ENCODE measurements around the gene MAP2K5.

Gene MAP2K5

DNA sequence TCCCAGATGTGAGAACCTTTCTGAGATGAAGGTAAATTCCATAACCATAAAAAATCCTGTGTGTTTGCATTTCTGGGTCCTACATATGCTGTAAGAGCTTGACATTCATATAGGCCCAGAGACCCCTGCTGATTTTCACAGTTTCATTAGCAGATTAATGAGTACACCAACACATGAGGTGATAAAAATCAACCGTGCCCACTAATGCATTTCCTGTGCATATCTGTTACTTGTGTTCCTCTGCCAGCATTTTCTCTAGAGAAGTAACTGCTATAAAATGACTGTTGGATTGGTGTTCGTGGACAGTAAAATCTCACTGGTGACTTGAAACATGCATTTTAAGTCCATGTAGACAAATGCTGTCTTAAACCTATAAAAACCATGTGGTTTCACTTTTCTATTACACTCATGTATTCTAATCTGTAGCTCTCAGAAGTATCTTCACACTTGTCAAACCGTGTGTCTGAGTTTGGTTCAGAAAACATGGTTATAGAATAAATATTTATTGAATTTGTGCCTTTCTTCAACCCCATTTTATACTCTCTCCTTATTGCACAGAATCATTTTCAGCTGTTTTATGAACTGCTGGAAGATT lies 14.6 kb downstream of the MAP2K5 start:
- in situ Hi-C loops (cut with MboI; ENCODE audit: low pct_unique_long_range_greater_than_20kb, low sequenced_read_pairs, unreplicated experiment): no loop called here
- no peak for DNase-seq (ENCODE audit: low spot score)

DNA sequence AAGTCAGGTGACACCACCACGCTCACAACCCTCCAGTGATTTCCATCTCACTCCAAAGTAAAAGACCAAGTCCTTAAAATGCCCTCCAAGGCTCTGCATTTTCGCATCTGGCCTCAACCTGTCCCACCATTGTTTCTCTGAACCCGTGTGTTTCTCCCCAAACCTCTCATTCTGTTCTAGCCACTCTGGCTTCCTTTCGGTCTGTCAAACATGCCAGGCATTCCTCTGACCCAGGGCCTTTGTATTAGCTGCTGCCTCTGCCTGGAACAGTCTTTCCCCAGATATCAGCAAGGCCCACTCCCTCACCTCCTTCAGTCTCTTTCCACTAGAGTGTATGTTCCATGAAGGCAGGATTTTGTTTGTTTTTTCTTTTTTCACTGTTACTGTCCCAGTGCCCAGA lies 16.0 kb downstream of the MAP2K5 start:
- in situ Hi-C loops (cut with MboI; ENCODE audit: low pct_unique_long_range_greater_than_20kb, low sequenced_read_pairs, unreplicated experiment): no loop called here
- TF ChIP-seq, protein P1, sequence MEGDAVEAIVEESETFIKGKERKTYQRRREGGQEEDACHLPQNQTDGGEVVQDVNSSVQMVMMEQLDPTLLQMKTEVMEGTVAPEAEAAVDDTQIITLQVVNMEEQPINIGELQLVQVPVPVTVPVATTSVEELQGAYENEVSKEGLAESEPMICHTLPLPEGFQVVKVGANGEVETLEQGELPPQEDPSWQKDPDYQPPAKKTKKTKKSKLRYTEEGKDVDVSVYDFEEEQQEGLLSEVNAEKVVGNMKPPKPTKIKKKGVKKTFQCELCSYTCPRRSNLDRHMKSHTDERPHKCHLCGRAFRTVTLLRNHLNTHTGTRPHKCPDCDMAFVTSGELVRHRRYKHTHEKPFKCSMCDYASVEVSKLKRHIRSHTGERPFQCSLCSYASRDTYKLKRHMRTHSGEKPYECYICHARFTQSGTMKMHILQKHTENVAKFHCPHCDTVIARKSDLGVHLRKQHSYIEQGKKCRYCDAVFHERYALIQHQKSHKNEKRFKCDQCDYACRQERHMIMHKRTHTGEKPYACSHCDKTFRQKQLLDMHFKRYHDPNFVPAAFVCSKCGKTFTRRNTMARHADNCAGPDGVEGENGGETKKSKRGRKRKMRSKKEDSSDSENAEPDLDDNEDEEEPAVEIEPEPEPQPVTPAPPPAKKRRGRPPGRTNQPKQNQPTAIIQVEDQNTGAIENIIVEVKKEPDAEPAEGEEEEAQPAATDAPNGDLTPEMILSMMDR (IDR thresholded peaks at IDR 0.05; ENCODE audit: extremely low read depth, insufficient read depth, missing control alignments): no peak
- no peak for DNase-seq (ENCODE audit: low spot score)

More for the DNA sequence above, 14.6 kb downstream of the MAP2K5 start:
- TF ChIP-seq, protein P1 (IDR thresholded peaks at IDR 0.05; ENCODE audit: extremely low read depth, insufficient read depth, missing control alignments): no peak

DNA sequence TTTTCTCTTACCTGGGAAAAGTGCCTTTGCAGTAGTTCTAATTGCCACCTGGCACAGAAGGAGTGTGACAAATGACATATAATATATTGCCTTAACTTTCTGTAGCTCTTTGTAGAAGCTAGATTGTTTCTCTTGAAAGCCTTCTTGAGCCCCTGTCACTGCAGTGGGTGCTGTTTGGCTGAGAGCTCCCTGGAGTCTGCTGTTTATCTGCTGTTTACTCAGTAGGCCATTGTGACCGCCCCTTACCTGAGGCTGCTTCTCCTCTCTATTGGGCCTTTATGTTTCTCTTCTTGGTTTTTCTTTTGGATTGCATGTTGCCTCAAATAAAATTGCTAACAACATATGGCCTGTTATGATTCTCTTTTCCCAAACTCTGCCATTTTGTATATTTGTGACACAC lies 16.7 kb downstream of the MAP2K5 start:
- in situ Hi-C loops (cut with MboI; ENCODE audit: low pct_unique_long_range_greater_than_20kb, low sequenced_read_pairs, unreplicated experiment): no loop called here
- no peak for DNase-seq (ENCODE audit: low spot score)
- TF ChIP-seq, protein P1 (IDR thresholded peaks at IDR 0.05; ENCODE audit: extremely low read depth, insufficient read depth, missing control alignments): no peak

DNA sequence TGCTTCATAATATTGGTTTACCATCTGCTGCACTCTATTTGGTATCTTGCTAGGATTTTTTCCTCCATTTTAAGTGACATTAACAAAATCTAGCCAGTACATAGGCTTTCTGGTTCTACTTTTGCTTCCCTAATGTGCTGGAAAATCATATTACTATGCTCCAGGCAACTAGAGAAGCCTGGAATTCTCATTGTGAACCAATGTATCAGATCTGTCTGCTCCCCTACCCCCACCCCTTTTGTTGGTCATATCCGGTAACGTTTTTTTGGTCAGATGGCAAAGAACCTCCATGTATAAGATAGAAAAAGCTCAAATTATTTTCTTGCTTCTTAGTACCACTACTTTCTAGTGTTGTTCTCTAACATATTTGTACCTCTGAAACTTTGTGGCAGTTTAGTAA lies 17.1 kb downstream of the MAP2K5 start:
- DNase-seq (ENCODE audit: low spot score): no peak
- in situ Hi-C loops (cut with MboI; ENCODE audit: low pct_unique_long_range_greater_than_20kb, low sequenced_read_pairs, unreplicated experiment): no loop called here
- TF ChIP-seq, protein P1 (IDR thresholded peaks at IDR 0.05; ENCODE audit: extremely low read depth, insufficient read depth, missing control alignments): no peak

DNA sequence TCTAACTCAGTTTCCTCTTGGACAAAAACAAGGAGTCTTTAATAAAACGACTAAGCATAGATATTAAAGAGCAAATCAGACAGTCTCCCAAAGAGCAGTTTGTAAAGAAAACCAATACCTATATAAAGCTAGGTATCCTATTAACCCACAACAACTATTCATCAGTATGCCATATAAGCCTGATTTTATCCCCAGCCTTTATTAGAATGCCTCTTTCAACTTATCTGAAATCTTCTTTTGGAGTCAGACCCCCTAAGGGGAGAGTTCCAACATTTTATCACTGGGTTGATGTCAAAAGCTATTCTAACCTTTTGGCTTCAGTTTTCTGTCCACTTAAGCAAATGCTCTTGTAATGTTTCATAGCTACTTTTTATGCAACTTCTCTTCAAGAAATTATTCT lies 17.8 kb downstream of the MAP2K5 start:
- TF ChIP-seq, protein P1 (IDR thresholded peaks at IDR 0.05; ENCODE audit: extremely low read depth, insufficient read depth, missing control alignments): no peak
- DNase-seq (ENCODE audit: low spot score): no peak
- in situ Hi-C loops (cut with MboI; ENCODE audit: low pct_unique_long_range_greater_than_20kb, low sequenced_read_pairs, unreplicated experiment): no loop called here

DNA sequence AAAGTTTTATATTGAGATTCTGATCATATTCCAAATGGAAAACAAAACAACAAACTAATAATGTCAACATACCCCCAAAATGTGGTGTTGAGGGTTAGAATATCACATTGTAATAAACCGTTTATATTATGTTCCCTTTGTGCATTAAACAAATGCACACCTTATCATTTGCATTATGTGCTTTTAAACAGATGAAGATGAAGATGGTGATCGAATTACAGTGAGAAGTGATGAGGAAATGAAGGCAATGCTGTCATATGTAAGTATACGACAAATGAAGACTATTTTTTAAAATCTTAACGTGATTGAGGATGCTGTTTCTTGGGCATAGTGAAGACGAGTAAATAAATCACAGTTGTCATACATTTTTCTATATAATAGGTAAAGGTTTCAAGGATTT lies 20.6 kb downstream of the MAP2K5 start:
- DNase-seq (ENCODE audit: low spot score): no peak
- in situ Hi-C loops (cut with MboI; ENCODE audit: low pct_unique_long_range_greater_than_20kb, low sequenced_read_pairs, unreplicated experiment): no loop called here
- TF ChIP-seq, protein P1 (IDR thresholded peaks at IDR 0.05; ENCODE audit: extremely low read depth, insufficient read depth, missing control alignments): no peak

Measured in GM13977 (cell line).